ENCODE results near the gene LAMA3.

Gene LAMA3

DNA sequence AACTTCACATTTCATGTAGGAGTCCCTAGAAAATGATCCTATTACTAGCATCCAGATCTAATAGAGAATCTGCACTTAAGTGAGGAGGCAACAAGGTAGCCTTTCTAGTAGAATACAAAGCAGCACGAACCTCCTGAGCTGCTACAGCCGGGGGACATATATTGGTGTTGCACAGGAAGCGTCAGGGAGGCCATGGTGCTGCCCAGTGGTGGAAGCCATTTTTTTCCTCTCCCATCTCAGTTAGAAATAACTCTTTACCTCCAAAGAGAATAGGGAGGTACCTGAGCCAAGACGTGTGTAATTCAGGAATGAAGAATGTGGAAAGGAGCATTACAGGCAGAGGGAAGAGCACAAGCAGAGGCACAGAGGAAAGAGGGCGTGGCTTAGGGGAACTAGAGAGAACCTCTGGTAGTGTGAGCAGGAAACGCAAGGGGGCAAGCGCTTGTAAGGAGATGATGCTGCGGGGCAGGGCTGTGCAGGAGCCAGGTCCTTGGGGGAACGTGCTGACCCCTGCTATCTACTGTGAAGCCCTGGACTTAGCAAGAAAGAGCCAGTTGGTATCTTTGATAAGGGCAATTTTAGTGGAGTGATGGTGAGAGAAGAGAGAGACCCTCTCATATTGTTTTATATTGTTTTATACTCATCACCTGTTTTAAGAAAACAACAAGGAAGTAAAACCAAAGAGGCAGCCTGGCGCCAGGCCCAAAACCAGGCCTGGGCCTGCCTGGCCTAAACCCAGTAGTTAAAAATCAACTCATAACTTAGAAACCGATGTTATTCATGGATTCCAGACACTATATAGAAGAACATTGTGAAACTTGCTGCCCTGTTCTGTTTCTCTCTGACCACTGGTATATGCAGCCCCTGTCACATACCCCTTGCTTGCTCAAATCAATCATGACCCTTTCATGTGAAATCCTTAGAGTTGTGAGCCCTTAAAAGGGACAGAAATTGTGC lies 275.3 kb downstream of the LAMA3 start:
- no peak overlapping the region for H3K4me3 ChIP-seq (ENCODE audit: low read depth, low read length)
- in situ Hi-C loops (cut with HindIII; ENCODE audit: low sequenced_read_pairs), result loop anchor here (5.0 kb wide), 1 partner anchor 67 kb away; no protein-coding TSS in a partner anchor
- no peak for DNase-seq (ENCODE audit: low read depth)
- TF ChIP-seq, protein P1, sequence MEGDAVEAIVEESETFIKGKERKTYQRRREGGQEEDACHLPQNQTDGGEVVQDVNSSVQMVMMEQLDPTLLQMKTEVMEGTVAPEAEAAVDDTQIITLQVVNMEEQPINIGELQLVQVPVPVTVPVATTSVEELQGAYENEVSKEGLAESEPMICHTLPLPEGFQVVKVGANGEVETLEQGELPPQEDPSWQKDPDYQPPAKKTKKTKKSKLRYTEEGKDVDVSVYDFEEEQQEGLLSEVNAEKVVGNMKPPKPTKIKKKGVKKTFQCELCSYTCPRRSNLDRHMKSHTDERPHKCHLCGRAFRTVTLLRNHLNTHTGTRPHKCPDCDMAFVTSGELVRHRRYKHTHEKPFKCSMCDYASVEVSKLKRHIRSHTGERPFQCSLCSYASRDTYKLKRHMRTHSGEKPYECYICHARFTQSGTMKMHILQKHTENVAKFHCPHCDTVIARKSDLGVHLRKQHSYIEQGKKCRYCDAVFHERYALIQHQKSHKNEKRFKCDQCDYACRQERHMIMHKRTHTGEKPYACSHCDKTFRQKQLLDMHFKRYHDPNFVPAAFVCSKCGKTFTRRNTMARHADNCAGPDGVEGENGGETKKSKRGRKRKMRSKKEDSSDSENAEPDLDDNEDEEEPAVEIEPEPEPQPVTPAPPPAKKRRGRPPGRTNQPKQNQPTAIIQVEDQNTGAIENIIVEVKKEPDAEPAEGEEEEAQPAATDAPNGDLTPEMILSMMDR (IDR thresholded peaks at IDR 0.05; ENCODE audit: low read depth, low read length, missing control alignments), result no peak

DNA sequence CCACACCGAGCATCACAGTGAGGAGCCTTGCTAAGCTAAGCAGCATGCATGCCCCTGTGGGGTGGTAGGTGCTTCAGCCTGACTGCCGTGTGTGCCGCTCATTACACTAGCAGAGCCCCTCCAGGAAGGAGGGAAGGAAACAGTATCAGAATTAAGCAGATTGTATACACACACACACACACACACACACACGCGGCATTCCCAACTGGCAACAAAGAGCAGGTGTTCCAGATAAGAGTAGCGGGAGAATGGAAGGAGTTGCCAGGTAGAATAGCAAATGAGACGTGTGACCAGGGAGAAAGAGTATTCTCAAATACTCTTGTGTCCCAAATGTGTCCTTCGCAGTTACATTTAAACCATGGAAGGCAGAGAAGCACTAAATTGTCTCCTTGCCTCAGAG lies 277.7 kb downstream of the LAMA3 start:
- no peak overlapping the region for H3K4me3 ChIP-seq (ENCODE audit: low read depth, low read length)
- TF ChIP-seq, protein P1 (IDR thresholded peaks at IDR 0.05; ENCODE audit: low read depth, low read length, missing control alignments), result no peak
- no peak for DNase-seq (ENCODE audit: low read depth)
- in situ Hi-C loops (cut with HindIII; ENCODE audit: low sequenced_read_pairs), result loop anchor here (5.0 kb wide), 1 partner anchor 70 kb away; no protein-coding TSS in a partner anchor

DNA sequence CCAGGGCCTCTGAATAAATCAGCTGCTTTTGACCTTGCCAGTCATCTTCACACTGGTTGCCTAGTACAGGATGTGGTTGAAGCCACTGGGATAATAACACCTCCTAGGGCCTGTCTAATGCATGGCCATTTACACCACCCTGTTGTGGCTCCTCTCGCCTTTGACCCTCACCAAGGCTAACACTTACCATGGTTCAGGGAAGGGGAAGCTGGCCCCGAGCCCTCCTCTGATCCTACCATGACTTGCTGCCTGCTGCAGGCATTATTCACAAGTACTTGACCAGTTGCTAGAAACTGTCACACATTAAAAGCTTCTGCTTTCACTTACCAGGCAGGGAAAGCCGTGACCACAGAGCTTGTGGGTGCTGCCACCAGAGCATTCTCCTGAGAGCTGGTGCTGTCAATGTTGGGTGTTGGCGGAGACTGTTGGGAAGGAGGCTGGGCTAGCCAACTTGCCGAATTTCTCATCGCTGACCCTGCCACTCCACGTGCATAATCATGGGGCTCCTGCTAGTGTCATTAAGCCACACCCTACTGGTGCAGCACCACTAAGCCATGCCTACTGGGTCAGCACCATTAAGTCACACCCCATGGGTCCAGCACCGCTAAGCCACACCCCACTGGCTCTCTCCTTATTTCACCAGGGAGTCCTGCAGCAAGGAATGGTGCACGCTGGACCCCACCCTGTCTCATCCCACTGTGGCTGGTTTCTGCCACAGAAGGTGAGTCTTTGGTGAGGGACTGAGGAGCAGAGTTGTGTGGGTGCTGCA lies 278.3 kb downstream of the LAMA3 start:
- in situ Hi-C loops (cut with HindIII; ENCODE audit: low sequenced_read_pairs), result loop anchor here (5.0 kb wide), 1 partner anchor 70 kb away; no protein-coding TSS in a partner anchor
- no peak overlapping the region for H3K4me3 ChIP-seq (ENCODE audit: low read depth, low read length)
- DNase-seq (ENCODE audit: low read depth), result no peak
- TF ChIP-seq, protein P1 (IDR thresholded peaks at IDR 0.05; ENCODE audit: low read depth, low read length, missing control alignments), result no peak

DNA sequence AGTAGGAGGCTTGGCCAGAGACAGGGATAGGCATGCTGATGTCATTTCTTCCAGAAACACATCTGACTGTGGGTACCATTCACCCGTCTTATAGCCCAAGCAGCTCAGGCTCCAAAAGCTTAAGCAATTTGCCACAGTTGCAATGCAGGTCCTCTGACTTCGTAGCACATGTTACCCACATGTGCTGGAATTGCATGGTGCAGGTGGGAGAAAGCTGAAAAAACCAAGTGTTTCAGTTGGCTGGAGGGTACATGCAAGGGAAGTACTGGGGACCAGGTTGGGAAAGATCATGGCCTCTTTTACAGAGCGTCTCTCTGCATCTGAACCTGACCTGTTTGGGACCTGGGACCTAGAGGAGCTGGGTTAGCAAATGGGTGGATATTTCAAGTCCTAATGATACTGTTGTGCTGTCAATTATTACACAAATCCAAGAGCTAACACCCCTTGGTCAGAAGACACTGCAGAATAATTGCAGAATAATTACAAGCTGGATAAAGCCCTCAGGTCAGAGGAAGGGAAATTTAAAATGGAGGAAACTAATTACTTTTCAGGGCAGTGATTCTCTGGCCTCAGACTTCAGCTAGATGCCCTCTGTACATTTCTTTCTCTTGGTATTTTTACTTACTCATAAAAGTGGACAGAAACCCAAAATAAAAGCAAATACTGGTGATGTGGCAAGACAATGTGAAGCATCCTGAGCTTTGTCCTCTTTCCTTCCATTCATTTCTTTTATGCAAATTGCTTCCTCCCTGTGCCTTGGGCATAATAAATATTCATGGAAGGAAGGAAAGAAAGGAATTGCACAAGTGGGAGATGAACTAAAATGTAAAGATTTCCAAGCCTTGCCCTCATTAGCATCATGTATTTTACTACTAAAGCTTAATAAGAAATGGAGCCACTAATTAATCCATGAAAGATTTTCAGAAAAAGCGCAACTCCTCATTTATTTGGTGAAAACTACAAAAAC lies 279.7 kb downstream of the LAMA3 start:
- TF ChIP-seq, protein P1 (IDR thresholded peaks at IDR 0.05; ENCODE audit: low read depth, low read length, missing control alignments), result no peak
- no peak overlapping the region for H3K4me3 ChIP-seq (ENCODE audit: low read depth, low read length)
- in situ Hi-C loops (cut with HindIII; ENCODE audit: low sequenced_read_pairs), result loop anchor here (5.0 kb wide), 1 partner anchor 72 kb away; no protein-coding TSS in a partner anchor
- DNase-seq (ENCODE audit: low read depth), result no peak

DNA sequence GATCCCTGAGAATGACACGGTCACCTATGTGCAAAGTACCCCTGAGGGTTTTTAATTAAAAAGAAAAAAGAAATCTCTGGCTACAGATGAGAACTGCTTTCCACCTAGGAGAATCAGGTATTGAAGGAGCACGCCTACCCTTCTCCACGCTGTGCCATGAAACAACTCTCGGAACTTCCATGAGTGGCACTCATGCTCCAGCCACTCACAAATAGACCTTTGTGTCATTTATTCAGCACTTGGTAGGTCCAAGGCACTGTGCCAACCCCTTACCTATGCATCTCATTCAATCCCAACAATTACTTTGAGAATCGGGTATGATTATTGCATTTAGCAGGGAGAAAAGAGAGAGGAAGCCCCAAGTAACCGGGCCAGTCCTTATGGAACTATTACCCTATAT lies 280.4 kb downstream of the LAMA3 start:
- TF ChIP-seq, protein P1 (IDR thresholded peaks at IDR 0.05; ENCODE audit: low read depth, low read length, missing control alignments), result no peak
- in situ Hi-C loops (cut with HindIII; ENCODE audit: low sequenced_read_pairs), result loop anchor here (5.0 kb wide), 1 partner anchor 72 kb away; no protein-coding TSS in a partner anchor
- no peak overlapping the region for H3K4me3 ChIP-seq (ENCODE audit: low read depth, low read length)
- DNase-seq (ENCODE audit: low read depth), result no peak
